Neural cell (in vitro differentiated cells): Measurements from ENCODE around the gene CIITA.

Source experiments
- CTCF ChIP-seq: fragments of 450-650 bp; IDR thresholded peaks from 2 replicates; pipeline ENCODE4 v1.5.1; 2014; ENCODE audit warnings: antibody characterized with exemption, mild to moderate bottlenecking, moderate library complexity; ENCODE audit not compliant: poor library complexity, severe bottlenecking
- EP300 ChIP-seq: fragments of 450-650 bp; conservative IDR thresholded peaks from 2 replicates; pipeline ENCODE4 v1.6.1; 2014; ENCODE audit warnings: antibody characterized with exemption, mild to moderate bottlenecking, moderate library complexity; ENCODE audit not compliant: poor library complexity, severe bottlenecking
- EZH2 ChIP-seq: fragments of 200-600, 300-800 bp; shearing (Covaris generic), sonication (generic); IDR thresholded peaks from 2 replicates; pipeline ENCODE4 v1.6.1; 2014; ENCODE audit warnings: antibody characterized with exemption, low read length, borderline replicate concordance, mild to moderate bottlenecking; ENCODE audit not compliant: insufficient read depth, poor library complexity, severe bottlenecking
- POLR2AphosphoS5 ChIP-seq: IDR thresholded peaks from 2 replicates; pipeline ENCODE4 v1.6.1; 2012
- REST ChIP-seq: IDR thresholded peaks from 2 replicates; pipeline ENCODE4 v1.6.1; 2012; ENCODE audit warnings: borderline replicate concordance
- SMC3 ChIP-seq: fragments of 450-650 bp; conservative IDR thresholded peaks from 2 replicates; pipeline ENCODE4 v1.6.1; 2014; ENCODE audit warnings: antibody characterized with exemption, mild to moderate bottlenecking, moderate library complexity; ENCODE audit not compliant: poor library complexity
- TAF1 ChIP-seq: IDR thresholded peaks from 2 replicates; pipeline ENCODE4 v1.6.1; 2012; ENCODE audit warnings: low read depth

DNA sequence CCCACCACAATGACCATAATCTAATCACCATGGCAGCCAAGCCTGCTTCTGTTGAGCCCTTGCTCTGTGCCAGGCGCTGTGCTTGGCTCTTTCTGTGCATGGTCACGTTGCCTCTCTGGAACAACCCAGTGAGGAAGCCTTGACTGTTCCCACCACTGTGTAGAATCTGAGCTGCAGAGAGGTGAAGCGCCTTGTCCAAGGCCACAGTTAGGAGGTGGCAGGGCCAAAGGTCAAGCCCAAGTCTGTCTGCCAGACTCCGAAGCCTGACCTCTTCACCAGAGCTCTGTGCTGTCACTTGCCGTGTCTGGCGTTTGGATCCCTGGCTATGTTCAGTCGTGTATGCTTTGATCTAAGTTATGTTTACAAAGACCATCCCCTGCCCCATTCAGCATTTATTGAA is 77.9 kb downstream of the CIITA start:
- no peak for TF ChIP-seq EP300
- TF ChIP-seq CTCF: no peak
- no peak for TF ChIP-seq TAF1
- TF ChIP-seq POLR2AphosphoS5: no peak
- TF ChIP-seq REST: no peak
- no peak for TF ChIP-seq SMC3
- TF ChIP-seq EZH2: no peak
